Neural progenitor cell (in vitro differentiated cells): ENCODE data around the gene ERBB4.

Source experiments
- EZH2 ChIP-seq: fragments of 200-600 bp; sonication (generic); IDR thresholded peaks from 2 replicates; pipeline ENCODE4 v1.6.1; 2017; ENCODE audit warnings: antibody characterized with exemption, mild to moderate bottlenecking, moderate library complexity
- EZH2phosphoT487 ChIP-seq: fragments of 200-600 bp; sonication (generic); IDR thresholded peaks from 2 replicates; pipeline ENCODE4 v1.6.1; 2017; ENCODE audit warnings: antibody characterized with exemption
- TF ChIP-seq, protein P1 (sequence below): fragments of 200-600 bp; sonication (generic); IDR thresholded peaks from 2 replicates; pipeline ENCODE4 v1.5.1; 2017; ENCODE audit warnings: antibody characterized with exemption, mild to moderate bottlenecking

DNA sequence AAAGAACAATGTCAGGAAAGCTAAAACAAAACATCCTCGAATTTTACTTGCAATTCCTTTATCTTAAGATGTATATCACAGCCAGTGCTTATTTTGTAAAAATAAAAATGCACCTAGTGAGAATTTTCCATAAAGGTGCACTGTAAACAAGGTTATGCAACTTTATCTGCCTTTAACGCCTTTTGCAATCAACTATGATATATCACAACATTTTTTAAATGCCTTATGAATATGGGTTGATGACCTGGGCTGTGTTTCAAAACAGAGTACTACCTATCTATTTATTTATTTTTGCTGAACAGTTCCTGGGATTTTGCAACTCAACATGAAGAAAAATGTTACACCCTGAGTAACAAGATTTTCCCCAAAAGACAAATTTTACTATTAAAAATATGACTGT lies 1112.4 kb downstream of the ERBB4 start:
- TF ChIP-seq, protein P1, sequence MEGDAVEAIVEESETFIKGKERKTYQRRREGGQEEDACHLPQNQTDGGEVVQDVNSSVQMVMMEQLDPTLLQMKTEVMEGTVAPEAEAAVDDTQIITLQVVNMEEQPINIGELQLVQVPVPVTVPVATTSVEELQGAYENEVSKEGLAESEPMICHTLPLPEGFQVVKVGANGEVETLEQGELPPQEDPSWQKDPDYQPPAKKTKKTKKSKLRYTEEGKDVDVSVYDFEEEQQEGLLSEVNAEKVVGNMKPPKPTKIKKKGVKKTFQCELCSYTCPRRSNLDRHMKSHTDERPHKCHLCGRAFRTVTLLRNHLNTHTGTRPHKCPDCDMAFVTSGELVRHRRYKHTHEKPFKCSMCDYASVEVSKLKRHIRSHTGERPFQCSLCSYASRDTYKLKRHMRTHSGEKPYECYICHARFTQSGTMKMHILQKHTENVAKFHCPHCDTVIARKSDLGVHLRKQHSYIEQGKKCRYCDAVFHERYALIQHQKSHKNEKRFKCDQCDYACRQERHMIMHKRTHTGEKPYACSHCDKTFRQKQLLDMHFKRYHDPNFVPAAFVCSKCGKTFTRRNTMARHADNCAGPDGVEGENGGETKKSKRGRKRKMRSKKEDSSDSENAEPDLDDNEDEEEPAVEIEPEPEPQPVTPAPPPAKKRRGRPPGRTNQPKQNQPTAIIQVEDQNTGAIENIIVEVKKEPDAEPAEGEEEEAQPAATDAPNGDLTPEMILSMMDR = no peak
- TF ChIP-seq EZH2phosphoT487 = no peak
- no peak for TF ChIP-seq EZH2
